Fibroblast of lung (primary cell): ENCODE results near the gene IL1B. TPM values are rescaled to one million over a fixed set of nuclear protein-coding genes. Genes with fewer than 3 reads are reported as not detected.

ENCODE experiments used
- DNase-seq, 2 donors: peaks; one replicate each; pipeline versions ENCODE4 v3.0.0 to v3.0.0-alpha.2; 2010; ENCODE audit warnings: low read depth in 2 of 2
- H2AFZ ChIP-seq: 2 replicates; pipeline ENCODE4 v1.5.1; 2012; ENCODE audit warnings: low read length, control low read depth, inconsistent platforms
- H3K27ac ChIP-seq: 2 replicates; pipeline ENCODE4 v1.5.1; 2011; ENCODE audit warnings: low read length, control low read depth; ENCODE audit not compliant: insufficient read depth
- H3K27me3 ChIP-seq: 2 replicates; pipeline ENCODE4 v1.5.1; 2011; ENCODE audit warnings: mild to moderate bottlenecking, low read length; ENCODE audit not compliant: control insufficient read depth, insufficient read depth
- H3K36me3 ChIP-seq: 2 replicates; pipeline ENCODE4 v1.5.1; 2011; ENCODE audit warnings: low read length; ENCODE audit not compliant: control insufficient read depth, insufficient read depth
- H3K4me1 ChIP-seq: 2 replicates; pipeline ENCODE4 v1.5.1; 2011; ENCODE audit warnings: low read length; ENCODE audit not compliant: control insufficient read depth, insufficient read depth; ENCODE audit errors: extremely low read depth
- H3K4me2 ChIP-seq: 2 replicates; pipeline ENCODE4 v1.5.1; 2011; ENCODE audit warnings: low read length, control low read depth; ENCODE audit not compliant: insufficient read depth; ENCODE audit errors: extremely low read depth
- H3K4me3 ChIP-seq, 4 experiments: fragments of 200-600 bp in 1 of 4; sonication (generic) in 1 of 4; replicated peaks in 1 of 4; 2 replicates each; pipeline ENCODE4 v1.5.1; 2011 to 2016; ENCODE audit warnings: low read length in 4 of 4, low read depth in 3 of 4, mild to moderate bottlenecking in 3 of 4, control low read depth in 2 of 4, inconsistent platforms in 1 of 4, mixed read lengths in 1 of 4; ENCODE audit not compliant: insufficient read depth in 1 of 4; ENCODE audit errors: control extremely low read depth in 1 of 4
- H3K79me2 ChIP-seq: 2 replicates; pipeline ENCODE4 v1.5.1; 2012; ENCODE audit warnings: mild to moderate bottlenecking, low read length, inconsistent platforms; ENCODE audit not compliant: control insufficient read depth, insufficient read depth
- H3K9ac ChIP-seq: 2 replicates; pipeline ENCODE4 v1.5.1; 2011; ENCODE audit warnings: mild to moderate bottlenecking, low read length, control low read depth; ENCODE audit not compliant: insufficient read depth
- H3K9me3 ChIP-seq: 2 replicates; pipeline ENCODE4 v1.5.1; 2012; ENCODE audit warnings: low read depth, low read length; ENCODE audit not compliant: control insufficient read depth, insufficient read depth
- H4K20me1 ChIP-seq: 2 replicates; pipeline ENCODE4 v1.5.1; 2011; ENCODE audit warnings: low read length; ENCODE audit not compliant: control insufficient read depth, insufficient read depth; ENCODE audit errors: extremely low read depth
- EZH2 ChIP-seq: IDR thresholded peaks from 2 replicates; pipeline ENCODE4 v1.5.1; 2012; ENCODE audit warnings: low read length, control low read depth, mild to moderate bottlenecking; ENCODE audit errors: missing control alignments
- polyA plus RNA-seq, 2 donors: library from polyadenylated mRNA; depleted of rRNA in 1 of 2; stranded (reverse) in 1 of 2; unstranded in 1 of 2; fragments of >200 nt; gene quantifications; 2 replicates each; pipeline ENCODE4 v1.2.1, GENCODE V29; 2011 to 2012; ENCODE audit warnings: missing spikeins in 1 of 2
- total RNA-seq: library from RNA; depleted of rRNA; stranded (reverse); fragments of >200 nt; gene quantifications from 2 replicates; pipeline ENCODE4 v1.2.1, GENCODE V29; 2014
- TF ChIP-seq, protein P1 (sequence below), 2 donors: IDR thresholded peaks in 1 of 2; conservative IDR thresholded peaks in 1 of 2; 1 replicate in 1 of 2; 2 replicates in 1 of 2; pipeline ENCODE4 v1.5.1; 2011 to 2012; ENCODE audit warnings: low read length in 2 of 2, control low read depth in 1 of 2, inconsistent platforms in 1 of 2, low read depth in 1 of 2, mild to moderate bottlenecking in 1 of 2

IL1B gene
- total and polyA plus RNA-seq, 2 donors (not counting 1 experiment from before 2014, with no cell fraction given), result 0.23 TPM; not detected in 1

DNA sequence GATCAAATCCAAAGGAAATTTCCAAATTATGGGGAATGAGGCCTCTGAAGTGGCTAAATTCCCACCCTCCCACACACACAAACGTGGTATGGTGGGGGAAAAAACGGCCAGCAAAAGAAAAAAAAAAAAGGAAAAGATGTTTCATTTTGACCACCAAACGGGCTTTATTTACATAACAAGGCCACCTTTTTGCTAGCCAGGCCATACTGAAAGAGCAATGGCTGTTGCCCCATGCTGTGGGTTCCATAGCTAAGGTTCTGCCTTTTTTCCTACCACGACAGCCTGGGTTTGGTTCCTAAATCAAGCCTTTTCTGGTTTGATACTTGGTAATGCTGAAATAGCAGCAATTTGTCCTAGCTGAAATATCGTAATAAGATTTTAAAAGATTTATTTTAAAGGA is 14.0 kb upstream of the IL1B start:
- no peaks in the 10 kb centered on the region for H3K4me1 ChIP-seq
- no peak overlapping the region for H2AFZ ChIP-seq
- no peaks in the 10 kb centered on the region for H3K9me3 ChIP-seq
- no peak overlapping the region for H3K9ac ChIP-seq
- H3K4me2 ChIP-seq, result no peak overlapping the region
- no peaks in the 10 kb centered on the region for H3K79me2 ChIP-seq
- no peaks in the 10 kb centered on the region for H3K36me3 ChIP-seq
- no peaks in the 10 kb centered on the region for H4K20me1 ChIP-seq
- TF ChIP-seq, protein P1, sequence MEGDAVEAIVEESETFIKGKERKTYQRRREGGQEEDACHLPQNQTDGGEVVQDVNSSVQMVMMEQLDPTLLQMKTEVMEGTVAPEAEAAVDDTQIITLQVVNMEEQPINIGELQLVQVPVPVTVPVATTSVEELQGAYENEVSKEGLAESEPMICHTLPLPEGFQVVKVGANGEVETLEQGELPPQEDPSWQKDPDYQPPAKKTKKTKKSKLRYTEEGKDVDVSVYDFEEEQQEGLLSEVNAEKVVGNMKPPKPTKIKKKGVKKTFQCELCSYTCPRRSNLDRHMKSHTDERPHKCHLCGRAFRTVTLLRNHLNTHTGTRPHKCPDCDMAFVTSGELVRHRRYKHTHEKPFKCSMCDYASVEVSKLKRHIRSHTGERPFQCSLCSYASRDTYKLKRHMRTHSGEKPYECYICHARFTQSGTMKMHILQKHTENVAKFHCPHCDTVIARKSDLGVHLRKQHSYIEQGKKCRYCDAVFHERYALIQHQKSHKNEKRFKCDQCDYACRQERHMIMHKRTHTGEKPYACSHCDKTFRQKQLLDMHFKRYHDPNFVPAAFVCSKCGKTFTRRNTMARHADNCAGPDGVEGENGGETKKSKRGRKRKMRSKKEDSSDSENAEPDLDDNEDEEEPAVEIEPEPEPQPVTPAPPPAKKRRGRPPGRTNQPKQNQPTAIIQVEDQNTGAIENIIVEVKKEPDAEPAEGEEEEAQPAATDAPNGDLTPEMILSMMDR (conservative IDR thresholded peaks at IDR 0.05 in 1 of 2, IDR thresholded peaks at IDR 0.05 in 1 of 2; ENCODE audit: low read depth in 1 of 2, low read length in 2 of 2), result no peak
- TF ChIP-seq EZH2, result no peak
- no peak for DNase-seq
- H3K27me3 ChIP-seq, result no peaks in the 10 kb centered on the region
- H3K4me3 ChIP-seq, result no peak overlapping the region
- H3K27ac ChIP-seq, result no peak overlapping the region

DNA sequence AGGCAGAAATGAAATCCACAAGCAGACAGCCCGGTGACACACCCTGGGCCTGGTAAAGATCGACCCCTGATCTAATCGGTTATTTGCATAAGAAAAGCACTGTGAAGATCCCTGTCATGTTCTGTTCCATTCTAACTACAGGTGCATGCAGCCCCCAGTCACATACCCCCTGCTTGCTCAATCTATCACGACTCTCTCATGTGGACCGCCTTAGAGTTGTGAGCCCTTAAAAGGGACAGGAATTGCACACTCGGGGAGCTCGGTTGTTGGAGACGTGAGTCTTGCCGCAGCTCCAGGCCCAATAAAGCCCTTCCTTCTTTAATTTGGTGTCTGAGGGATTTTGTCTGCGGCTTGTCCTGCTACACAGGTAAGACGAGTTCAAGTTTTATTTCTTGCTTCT is 13.4 kb upstream of the IL1B start:
- Histone ChIP-seq H3K4me3 (no peak overlapping the region), H3K4me1 (no peaks in the 10 kb centered on the region), H3K4me2 (no peak overlapping the region), H3K36me3 (no peaks in the 10 kb centered on the region), H3K9me3 (no peaks in the 10 kb centered on the region), H3K79me2 (no peaks in the 10 kb centered on the region), H4K20me1 (no peaks in the 10 kb centered on the region), H2AFZ (no peak overlapping the region), H3K9ac (no peak overlapping the region), H3K27ac (no peak overlapping the region), H3K27me3 (no peaks in the 10 kb centered on the region)
- DNase-seq, result no peak
- no peak for TF ChIP-seq EZH2
- TF ChIP-seq, protein P1 (conservative IDR thresholded peaks at IDR 0.05 in 1 of 2, IDR thresholded peaks at IDR 0.05 in 1 of 2; ENCODE audit: low read depth in 1 of 2, low read length in 2 of 2), result no peak

DNA sequence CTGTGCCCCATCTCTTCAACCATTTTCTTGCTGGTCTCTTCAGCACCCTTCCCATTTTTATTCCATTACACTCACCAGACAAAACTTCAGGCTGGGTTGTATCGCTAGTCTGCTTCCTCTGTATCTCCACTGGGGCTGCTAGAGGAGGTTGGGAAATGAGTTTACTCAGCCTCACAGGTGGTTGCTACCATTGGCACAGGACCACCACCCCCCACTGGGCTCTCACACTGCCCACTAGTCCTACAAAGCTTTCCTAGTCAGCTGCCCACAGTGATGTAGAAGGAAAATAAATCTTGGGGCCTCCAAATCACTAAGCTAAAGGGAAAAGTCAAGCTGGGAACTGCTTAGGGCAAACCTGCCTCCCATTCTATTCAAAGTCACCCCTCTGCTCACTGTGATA is 12.3 kb upstream of the IL1B start:
- no peak overlapping the region for H2AFZ ChIP-seq
- H3K79me2 ChIP-seq, result no peaks in the 10 kb centered on the region
- no peaks in the 10 kb centered on the region for H4K20me1 ChIP-seq
- TF ChIP-seq, protein P1 (conservative IDR thresholded peaks at IDR 0.05 in 1 of 2, IDR thresholded peaks at IDR 0.05 in 1 of 2; ENCODE audit: low read depth in 1 of 2, low read length in 2 of 2), result no peak
- no peak for TF ChIP-seq EZH2
- DNase-seq, result no peak
- no peaks in the 10 kb centered on the region for H3K4me1 ChIP-seq
- H3K27me3 ChIP-seq, result no peaks in the 10 kb centered on the region
- no peak overlapping the region for H3K4me3 ChIP-seq
- no peak overlapping the region for H3K9ac ChIP-seq
- no peaks in the 10 kb centered on the region for H3K36me3 ChIP-seq
- no peak overlapping the region for H3K4me2 ChIP-seq
- H3K27ac ChIP-seq, result no peak overlapping the region
- H3K9me3 ChIP-seq, result no peaks in the 10 kb centered on the region
